Esophagus mucosa (tissue), 1 donor: Measurements from ENCODE around the gene BAZ2A. TPM values are rescaled to one million over a fixed set of nuclear protein-coding genes. Genes with fewer than 3 reads are reported as not detected.
"Not testable (repeated sequence)": the region's sequence is repeated elsewhere in the genome, so short reads cannot be mapped to it uniquely, and the experiment has no call there.

Experiments used
- ATAC-seq: fragments of 200-7000 bp; cut with Tn5 transposase; one replicate; pipeline ENCODE4 v1.9.1; 2020
- total RNA-seq: library from RNA; stranded (reverse); gene quantifications from one replicate; pipeline ENCODE4 v1.2.4, GENCODE V29; 2023
- donor health status: DM: yes; HTN: yes; CAD: no.

Gene BAZ2A
- total RNA-seq, 1 donor from 2014 or later: 49.9 TPM

DNA sequence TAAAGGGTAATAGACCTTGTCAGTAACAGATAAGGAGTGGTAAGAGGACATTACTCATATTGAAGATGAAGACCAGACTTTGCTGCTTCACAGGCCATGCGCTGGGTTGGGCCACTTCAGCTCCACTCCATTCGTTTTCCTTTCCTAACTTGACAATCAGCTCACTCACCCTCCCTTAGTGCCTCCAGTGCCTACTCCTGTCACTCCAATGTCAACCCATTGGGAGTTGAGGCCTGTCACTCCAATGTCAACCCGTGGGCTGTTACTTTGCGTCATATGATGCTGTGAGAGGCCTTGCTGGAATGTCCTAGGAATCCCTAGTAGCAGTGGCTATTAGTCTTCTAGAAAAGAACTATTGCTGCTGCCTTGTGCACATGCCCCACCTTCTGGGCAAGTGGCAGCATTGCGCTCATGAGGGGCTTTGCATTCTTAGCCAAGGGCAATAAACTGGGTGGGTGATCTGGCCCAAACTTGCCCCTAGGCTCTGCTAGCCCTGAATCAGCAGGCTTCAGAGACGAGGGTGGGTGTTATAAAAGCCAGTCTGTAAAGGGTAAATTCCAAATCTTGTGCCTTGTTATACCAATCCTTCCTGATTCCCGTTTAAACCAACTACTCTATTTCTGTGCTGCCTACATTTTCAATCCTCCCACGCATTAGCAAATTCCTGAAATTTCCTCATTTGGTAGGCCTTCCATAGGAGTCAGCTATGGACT, 36.1 kb downstream of the BAZ2A start:
- peak; percentile 53 for ATAC-seq

DNA sequence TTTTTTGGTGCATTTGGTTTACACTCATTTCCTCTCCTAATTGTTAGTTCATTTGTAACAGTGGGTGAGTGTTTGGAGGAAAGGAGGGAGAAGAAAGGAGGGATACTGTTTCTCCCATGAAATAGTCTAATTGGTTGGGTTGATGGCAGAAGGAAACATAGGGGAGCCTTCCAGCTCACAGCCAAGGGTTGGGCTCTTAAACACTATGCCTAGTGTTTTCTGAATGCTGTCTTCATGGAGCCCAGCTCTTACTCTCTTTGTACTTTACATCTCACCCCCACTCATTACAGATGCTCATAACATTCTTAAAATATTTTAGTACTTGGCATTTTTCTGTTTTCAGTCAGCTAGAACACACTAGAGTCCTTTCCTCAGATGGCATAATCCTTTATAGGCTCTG, 38.2 kb downstream of the BAZ2A start:
- ATAC-seq: no peak

DNA sequence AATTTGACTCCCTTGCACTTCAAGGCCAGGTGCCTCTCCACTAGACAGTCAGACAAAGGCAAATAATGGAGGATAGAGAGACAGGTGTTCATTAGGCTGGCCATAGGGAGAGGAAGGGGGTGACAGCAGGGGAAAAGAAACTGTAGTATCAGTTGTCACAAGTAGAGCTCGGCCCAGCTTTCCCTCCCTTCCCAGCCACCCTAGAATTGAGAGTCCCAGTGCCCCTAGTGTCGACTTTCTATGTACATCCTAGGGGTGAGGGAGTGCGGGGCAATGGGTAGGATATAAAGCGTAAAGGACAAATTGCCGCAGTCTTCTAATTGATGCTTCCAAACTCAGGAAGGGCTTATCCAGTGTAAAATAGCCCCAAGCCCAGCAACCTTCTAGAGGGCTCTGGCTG, 39.0 kb downstream of the BAZ2A start:
- ATAC-seq: no peak

DNA sequence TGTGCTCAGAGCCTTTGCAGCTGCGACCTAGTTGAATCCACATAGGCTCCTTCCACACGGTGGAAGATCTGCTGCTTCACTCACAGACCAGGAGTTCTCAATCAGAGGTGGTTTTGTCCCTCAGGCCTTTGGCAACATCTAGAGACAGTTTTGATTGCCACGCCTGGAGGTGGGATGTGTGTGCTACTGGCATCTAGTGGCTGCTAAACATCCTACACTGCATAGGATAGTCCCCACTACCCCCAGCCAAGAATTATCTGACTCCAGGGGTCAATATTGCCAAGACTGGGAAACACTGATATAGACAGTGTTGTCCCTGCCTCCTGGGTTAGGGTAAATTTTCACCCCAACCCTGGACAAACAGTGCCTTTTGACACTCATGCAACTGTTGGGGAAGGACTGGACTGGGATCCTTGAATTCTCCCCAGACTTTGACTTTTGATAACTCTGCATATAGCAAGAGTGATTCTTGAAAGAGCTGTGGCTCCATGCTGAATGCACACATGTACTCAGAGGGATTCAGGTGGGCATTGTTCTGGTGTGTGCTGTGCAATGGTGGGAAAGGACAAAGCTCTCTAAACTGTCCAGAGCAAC, 39.8 kb downstream of the BAZ2A start:
- peak; percentile 57 for ATAC-seq

DNA sequence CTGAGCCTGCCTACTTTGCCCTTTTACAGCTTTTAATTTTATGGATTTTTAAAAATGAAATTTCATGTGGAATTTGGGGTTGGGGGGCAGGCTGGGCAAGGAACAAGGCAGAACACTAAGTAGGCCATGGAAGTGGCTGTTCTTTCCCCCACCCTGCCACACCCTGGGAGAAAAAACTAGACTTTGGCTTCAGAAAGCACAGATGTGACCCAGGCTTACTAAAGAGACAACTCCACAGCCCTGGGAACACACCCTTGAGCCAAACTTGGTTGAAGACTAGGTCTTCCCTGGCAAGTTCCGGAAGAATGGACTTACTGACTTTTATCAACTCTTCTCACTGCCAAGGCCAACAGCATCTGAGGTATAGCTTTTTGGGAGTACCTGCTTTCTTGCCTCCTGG, 40.3 kb downstream of the BAZ2A start:
- ATAC-seq: no peak

DNA sequence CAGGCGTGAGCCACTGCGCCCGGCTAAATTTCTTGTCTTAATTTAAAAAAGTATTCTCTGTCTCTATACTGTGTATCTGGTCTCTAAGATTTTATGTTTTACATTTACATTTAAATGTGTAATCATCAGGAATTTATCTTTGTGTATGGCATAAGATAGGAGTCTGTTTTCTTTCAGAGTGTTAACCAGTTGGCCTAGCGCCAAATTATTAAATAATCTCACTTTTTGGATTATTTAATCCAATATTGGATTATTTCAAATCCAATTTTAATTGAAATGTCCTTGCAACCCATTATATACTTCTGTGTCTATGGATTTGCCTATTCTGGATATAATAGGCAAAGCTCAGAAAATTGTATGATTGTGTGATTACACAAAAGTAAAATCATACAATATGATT, 45.0 kb downstream of the BAZ2A start:
- ATAC-seq: no peak

DNA sequence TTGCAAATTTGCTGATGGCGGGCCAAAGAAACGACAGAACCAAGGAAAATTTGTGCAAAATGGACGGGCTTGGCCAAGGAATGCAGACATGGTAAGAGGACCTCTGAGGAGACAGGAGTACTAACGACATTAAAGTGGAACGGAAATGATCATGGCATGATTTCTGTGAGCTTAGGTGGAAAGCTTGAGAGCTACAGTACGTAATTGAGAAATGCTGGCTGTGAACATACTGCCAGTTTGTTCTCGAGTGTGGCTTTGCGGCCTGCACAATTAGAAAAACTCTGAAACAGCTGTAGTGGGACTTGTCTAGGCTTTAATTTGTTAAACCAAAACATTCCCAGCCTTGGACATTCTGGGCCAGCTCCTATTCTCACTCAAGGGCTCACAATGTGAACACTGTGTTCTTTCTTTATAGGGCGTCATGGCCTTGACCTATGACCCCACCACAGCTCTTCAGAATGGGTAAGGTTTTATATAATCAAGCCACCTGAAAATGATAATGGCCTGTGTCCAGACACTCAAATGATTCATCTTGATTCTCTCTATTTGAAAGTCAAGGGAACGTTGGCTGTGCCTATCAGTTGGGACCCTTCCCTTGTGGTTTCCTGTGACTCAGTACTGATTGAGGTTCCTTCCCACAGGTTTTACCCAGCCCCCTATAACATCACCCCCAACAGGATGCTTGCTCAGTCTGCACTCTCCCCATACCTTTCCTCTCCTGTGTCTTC, 48.5 kb downstream of the BAZ2A start:
- no peak for ATAC-seq

DNA sequence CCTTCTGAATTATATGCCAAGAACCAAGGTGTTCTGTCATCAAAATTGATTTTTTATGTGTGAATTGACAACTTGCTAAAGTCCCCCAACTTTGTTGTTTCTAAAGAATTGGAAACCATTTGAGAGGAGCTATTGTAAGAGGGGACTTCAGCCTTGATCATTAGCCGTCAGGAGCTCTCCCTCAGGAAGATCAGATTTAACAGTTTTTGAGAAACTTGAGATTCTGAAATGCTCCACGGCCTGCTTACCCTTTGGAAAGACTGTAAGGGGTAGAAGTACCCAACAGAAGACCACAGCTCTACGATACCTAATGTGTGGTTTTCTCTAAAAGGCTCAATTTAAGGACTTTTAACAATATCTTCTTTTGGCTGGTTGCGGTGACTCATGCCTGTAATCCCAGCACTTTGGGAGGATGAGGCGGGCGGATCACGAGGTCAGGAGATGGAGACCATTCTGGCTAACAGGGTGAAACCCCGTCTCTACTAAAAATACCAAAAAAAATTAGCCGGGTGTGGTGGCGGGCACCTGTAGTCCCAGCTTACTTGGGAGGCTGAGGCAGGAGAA, 51.1 kb downstream of the BAZ2A start:
- ATAC-seq: no peak

DNA sequence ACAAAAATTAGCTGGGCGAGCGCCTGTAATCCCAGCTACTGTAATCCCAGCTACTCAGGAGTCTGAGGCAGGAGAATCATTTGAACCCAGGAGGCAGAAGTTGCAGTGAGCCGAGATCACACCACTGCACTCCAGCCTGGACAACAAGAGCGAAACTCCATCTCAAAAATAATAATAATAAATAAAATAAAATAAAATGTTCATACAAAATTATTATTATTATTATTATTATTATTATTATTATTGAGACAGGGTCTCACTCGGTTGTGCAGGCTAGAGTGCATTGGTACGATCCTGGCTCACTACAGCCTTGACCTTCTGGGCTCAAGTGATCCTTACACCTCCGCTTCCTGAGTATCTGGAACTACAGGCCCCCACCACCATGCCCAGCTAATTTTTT, 52.9 kb downstream of the BAZ2A start:
- not testable (repeated sequence) for ATAC-seq

DNA sequence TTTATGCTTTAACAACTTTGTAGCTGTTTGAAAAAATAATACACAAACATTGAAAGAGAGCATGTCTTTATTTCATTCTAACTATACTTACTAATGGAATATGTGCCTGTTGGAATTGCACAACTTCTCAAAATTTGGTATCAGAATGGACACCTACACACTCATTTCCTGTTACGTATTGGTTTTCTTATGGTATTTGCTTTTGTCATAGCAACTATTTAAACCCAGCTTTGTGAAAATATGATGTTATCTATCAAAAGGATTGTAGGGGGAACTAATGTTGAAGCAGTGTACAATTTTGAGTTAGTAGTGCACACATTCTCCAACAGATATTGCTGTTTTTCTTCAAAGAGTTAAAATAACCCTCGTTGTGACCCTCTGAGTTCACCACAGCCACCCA, 55.9 kb downstream of the BAZ2A start:
- no peak for ATAC-seq

DNA sequence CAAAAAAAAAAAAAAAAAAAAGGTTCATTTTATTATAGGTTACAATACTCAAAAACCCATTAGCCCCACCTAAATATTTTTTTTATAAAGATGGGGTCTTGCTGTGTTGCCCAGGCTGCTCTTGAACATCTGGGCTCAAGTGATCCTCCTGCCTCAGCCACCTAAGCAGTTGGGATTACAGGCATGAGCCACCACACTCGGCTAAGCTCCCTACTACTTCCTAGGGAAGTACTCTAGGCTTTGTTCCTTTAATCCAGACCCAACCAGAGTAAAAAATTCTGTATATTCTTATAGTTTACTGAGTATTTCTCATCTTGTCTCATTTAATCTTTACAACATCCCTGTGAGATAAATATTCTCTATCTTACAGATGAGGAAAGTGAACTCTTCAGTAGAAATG, 57.8 kb downstream of the BAZ2A start:
- no peak for ATAC-seq

DNA sequence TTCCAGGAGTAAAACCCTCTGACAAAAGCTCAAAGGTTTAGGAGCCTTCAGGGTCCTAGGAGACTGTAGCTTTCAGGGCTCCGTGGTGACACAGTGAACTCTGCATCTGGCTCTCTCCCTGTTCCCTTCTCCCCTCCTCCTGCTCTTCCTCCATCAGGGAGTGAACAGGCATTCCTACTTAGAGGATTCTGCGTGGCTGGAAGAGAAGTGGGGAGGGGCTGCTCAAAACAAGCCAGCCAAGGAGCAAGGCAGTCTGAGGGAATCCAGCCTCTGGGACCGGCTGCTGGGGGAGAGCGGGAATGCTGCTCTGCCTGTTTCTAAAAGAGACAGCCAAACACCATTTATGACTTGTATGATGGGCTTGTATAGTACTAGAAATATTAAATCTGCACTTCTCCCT, 59.0 kb downstream of the BAZ2A start:
- ATAC-seq: no peak

DNA sequence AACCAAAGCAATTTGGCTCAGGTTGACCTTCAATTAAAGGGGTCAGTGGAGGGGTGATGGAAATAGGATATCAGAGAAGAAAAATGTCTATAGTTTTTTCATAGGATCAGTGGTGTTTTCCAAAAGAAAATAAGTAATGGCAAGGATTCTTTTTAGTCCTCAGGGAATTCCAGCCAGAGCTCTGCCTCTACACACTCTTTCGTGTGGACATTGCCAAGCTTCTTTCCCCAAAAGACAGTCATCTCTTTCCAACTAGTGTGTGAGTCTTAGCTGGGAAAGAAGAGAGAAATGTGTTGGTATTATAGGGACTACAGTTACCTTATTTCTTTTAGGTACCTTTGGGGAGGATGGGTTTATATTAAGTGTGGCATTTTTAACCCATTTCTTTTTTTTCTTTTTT, 62.0 kb downstream of the BAZ2A start:
- ATAC-seq: no peak

DNA sequence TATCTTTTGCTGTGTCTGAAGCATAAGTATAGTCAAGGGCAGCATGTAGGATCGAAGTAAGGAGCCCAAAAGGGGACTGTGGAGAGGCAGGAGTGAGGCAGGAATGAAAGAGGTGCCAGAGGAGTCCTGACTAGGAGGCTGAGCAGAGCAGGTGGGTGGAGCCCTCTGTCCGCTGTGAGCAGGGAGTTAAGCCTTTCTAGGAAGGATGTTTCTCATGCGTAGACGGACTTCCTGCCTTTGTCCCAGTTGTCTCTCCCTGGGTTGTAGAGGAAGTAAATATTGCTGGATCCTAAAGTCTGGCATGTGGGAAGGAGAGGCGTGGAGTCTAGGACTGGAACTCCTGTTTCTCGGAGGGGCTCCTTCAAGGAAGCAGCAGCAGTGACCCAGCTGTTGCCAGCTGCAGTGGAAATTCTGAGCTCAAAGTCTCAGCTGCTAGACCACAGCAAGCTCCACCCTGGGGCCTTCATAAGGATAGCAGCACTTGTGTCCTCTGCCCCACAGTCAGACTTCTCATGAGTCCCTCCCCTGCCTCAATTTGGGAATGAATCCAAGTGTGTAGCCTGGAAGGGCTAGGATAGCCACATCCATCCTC, 64.5 kb downstream of the BAZ2A start:
- ATAC-seq: peak; percentile 69

DNA sequence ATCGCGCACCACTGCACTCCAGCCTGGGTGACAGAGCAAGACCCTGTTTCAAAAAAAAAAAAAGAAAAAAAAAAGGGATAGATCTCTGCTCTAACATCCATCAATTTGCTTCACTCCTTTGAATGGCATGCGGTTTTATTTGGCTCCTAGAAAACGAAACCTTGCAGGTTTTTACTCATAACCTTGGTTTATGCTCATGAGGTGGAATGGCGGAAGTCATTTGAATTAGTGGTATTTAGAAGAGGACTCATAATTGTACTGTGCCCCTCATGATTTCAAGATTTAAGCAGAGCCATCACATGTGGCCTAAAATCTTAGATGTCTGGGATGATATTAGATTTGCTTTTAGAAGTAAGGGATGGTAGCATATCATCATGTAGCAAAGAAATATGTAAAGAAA, 79.1 kb downstream of the BAZ2A start:
- no peak for ATAC-seq

DNA sequence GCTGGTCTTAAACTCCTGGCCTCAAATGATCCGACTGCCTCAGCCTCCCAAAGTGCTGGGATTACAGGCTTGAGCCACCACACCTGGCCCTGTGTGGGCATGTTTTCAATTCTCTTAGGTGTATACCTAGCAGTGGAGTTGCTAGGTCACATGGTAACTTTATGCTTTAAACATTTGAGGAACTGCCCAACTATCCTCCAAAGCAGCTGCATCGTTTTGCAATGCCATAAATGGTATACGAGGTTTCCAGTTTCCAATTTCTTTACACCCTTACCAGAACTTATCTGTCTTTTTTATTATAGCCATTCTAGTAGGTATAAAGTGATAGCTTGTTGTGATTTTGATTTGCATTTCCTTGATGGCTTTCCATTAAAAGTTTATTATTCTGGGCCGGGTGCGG, 83.4 kb downstream of the BAZ2A start:
- no peak for ATAC-seq

Other genes with a start within 250 kb of the BAZ2A start
- gene TIMELESS, start 180.9 kb downstream of the BAZ2A start, total RNA-seq: 10.5 TPM
- not detected for gene MIP, start 175.7 kb downstream of the BAZ2A start, total RNA-seq
- 3.2 TPM for gene SPRYD4, start 161.7 kb downstream of the BAZ2A start, total RNA-seq
- 2.6 TPM for gene GLS2, start 142.2 kb downstream of the BAZ2A start, total RNA-seq
- 11.3 TPM for gene RBMS2, start 108.5 kb downstream of the BAZ2A start, total RNA-seq
- gene ATP5F1B, start 15.7 kb upstream of the BAZ2A start, total RNA-seq: 674 TPM
- gene PTGES3, start 58.0 kb upstream of the BAZ2A start, total RNA-seq: 153 TPM
- gene NACA, start 95.0 kb upstream of the BAZ2A start, total RNA-seq: 786 TPM
- 8.1 TPM for gene PRIM1, start 122.0 kb upstream of the BAZ2A start, total RNA-seq
- gene HSD17B6, start 133.0 kb upstream of the BAZ2A start, total RNA-seq: 2.4 TPM